NB4 (cell line): ENCODE results near the gene SUSD5.

Source experiments
- DNase-seq: peaks from one replicate; pipeline ENCODE4 v3.0.0; 2010; ENCODE audit warnings: low read depth
- H3K4me3 ChIP-seq: one replicate; pipeline ENCODE4 v1.5.1; 2011; ENCODE audit warnings: mild to moderate bottlenecking, low read depth, low read length, moderate library complexity
- MAX ChIP-seq: IDR thresholded peaks from 2 replicates; pipeline ENCODE4 v1.6.1; 2011; ENCODE audit warnings: low read depth, low read length
- MYC ChIP-seq: IDR thresholded peaks from 2 replicates; pipeline ENCODE4 v1.6.1; 2011; ENCODE audit warnings: low read depth, low read length
- POLR2A ChIP-seq: IDR thresholded peaks from 2 replicates; pipeline ENCODE4 v1.6.1; 2011; ENCODE audit warnings: mild to moderate bottlenecking; ENCODE audit not compliant: insufficient read length; ENCODE audit errors: extremely low read depth
- TF ChIP-seq, protein P1 (sequence below): IDR thresholded peaks from one replicate; pipeline ENCODE4 v1.5.1; 2012; ENCODE audit warnings: low read depth, low read length

The SUSD5 gene

GRCh38 chr3:33218446-33219174 lies at the start of gene SUSD5:
SUSD5 (minus strand) TSS chr3:33218810; CDS start chr3:33218797, 13 bp downstream.
- H3K4me3 ChIP-seq = no peak within 1 kb of the TSS
- DNase-seq = no peak
- TF ChIP-seq, protein P1, sequence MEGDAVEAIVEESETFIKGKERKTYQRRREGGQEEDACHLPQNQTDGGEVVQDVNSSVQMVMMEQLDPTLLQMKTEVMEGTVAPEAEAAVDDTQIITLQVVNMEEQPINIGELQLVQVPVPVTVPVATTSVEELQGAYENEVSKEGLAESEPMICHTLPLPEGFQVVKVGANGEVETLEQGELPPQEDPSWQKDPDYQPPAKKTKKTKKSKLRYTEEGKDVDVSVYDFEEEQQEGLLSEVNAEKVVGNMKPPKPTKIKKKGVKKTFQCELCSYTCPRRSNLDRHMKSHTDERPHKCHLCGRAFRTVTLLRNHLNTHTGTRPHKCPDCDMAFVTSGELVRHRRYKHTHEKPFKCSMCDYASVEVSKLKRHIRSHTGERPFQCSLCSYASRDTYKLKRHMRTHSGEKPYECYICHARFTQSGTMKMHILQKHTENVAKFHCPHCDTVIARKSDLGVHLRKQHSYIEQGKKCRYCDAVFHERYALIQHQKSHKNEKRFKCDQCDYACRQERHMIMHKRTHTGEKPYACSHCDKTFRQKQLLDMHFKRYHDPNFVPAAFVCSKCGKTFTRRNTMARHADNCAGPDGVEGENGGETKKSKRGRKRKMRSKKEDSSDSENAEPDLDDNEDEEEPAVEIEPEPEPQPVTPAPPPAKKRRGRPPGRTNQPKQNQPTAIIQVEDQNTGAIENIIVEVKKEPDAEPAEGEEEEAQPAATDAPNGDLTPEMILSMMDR = no peak
- TF ChIP-seq MAX = no peak
- no peak for TF ChIP-seq MYC
- TF ChIP-seq POLR2A = no peak

DNA sequence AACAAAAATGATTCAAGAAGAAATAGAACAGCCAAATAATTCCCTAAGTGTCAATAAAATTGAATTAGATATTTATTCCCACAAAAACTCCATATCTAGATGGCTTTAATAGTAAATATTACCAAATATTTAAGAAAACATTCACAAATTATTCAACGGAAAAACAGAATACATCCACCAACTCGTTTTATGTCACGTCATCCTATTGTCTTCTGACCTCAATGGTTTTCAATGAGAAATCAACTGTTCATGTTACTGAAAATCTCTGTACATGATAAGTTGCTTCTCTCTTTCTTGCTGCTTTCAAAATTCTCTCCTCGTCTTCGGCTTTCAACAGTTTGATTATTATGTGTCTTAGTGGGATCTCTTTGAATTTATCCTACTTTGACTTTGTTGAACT lies 41.5 kb upstream of the SUSD5 start:
- TF ChIP-seq POLR2A (no peak), MYC (no peak)
- DNase-seq = no peak
- H3K4me3 ChIP-seq = no peak overlapping the region

- no peak overlapping the region for H3K4me3 ChIP-seq
- DNase-seq = no peak
- TF ChIP-seq POLR2A (no peak), MAX (no peak), MYC (no peak)
- TF ChIP-seq, protein P1 = no peak
Observed at GRCh38 chr3:33256249-33256648, 37.6 kb upstream of the SUSD5 start.

- no peak for TF ChIP-seq MYC
- TF ChIP-seq, protein P1 = no peak
- TF ChIP-seq POLR2A = no peak
- TF ChIP-seq MAX = no peak
- no peak overlapping the region for H3K4me3 ChIP-seq
- no peak for DNase-seq
Observed at GRCh38 chr3:33250712-33251111, 32.1 kb upstream of the SUSD5 start.

- TF ChIP-seq MAX (no peak), POLR2A (no peak), MYC (no peak)
- TF ChIP-seq, protein P1 = no peak
- DNase-seq = no peak
- no peak overlapping the region for H3K4me3 ChIP-seq
Observed at GRCh38 chr3:33246786-33247185, 28.2 kb upstream of the SUSD5 start.

DNA sequence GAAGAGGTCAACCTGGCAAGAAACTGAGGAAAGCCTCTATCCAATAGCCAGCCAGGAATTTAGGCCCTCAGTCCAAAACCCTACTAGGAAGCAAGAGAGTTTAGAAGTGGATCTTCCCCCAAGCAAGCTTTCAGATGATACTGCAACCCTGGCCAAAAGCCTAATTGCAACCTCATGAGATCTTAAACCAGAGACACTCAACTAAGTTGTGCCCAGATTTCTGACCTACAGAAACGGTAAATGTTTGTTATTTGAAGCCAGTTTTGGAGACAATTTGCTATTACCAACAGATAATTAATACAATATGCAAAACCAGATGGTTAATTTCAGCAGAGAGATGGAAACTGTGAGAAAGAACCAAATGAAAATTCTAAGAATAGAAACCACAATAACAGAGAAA lies 21.7 kb upstream of the SUSD5 start:
- TF ChIP-seq MYC = no peak
- TF ChIP-seq, protein P1 = no peak
- no peak for TF ChIP-seq MAX
- TF ChIP-seq POLR2A = no peak
- no peak overlapping the region for H3K4me3 ChIP-seq
- DNase-seq = no peak
